ENCODE results near the gene DLEC1. TPM values are rescaled to one million over a fixed set of nuclear protein-coding genes. Genes with fewer than 3 reads are reported as not detected.
A peak's percentile ranks its signal among the peaks of the same experiment; 100 is the strongest.
"Not testable (repeated sequence)": the region's sequence is repeated elsewhere in the genome, so short reads cannot be mapped to it uniquely, and the experiment has no call there.

DLEC1 gene
- total RNA-seq, 2 experiments from 2014 or later = 0.26 to 0.60 TPM

GRCh38 chr3:38077073-38077472 lies 38.1 kb downstream of the DLEC1 start:
- H3K4me3 Mint-ChIP-seq; H3K9me3 Mint-ChIP-seq (ENCODE audit: insufficient read depth); POLR2A ChIA-PET; H3K4me1 Mint-ChIP-seq (ENCODE audit: low read depth); DNase-seq; CTCF ChIA-PET; H3K36me3 Mint-ChIP-seq (ENCODE audit: low read depth); H3K27ac Mint-ChIP-seq; H3K27me3 Mint-ChIP-seq (ENCODE audit: low read depth); ATAC-seq: not testable (repeated sequence)

GRCh38 chr3:38082296-38082695 lies 43.3 kb downstream of the DLEC1 start:
- H3K4me1 Mint-ChIP-seq (ENCODE audit: low read depth); POLR2A ChIA-PET; ATAC-seq; H3K9me3 Mint-ChIP-seq (ENCODE audit: insufficient read depth); CTCF ChIA-PET; H3K27me3 Mint-ChIP-seq (ENCODE audit: low read depth); DNase-seq; H3K36me3 Mint-ChIP-seq (ENCODE audit: low read depth); H3K4me3 Mint-ChIP-seq; H3K27ac Mint-ChIP-seq: not testable (repeated sequence)

- H3K4me3 Mint-ChIP-seq, CTCF ChIA-PET, POLR2A ChIA-PET: not testable (repeated sequence)
These were observed 44.2 kb downstream of the DLEC1 start for GRCh38 chr3:38083254-38083653.

GRCh38 chr3:38083871-38084333 lies 44.9 kb downstream of the DLEC1 start:
- peak; percentile 4 for ATAC-seq
- CTCF ChIA-PET = interaction anchor here (1.3 kb wide), 1 partner anchor 37 kb away, joined by 3 read pairs; no protein-coding TSS in a partner anchor
- peak; percentile 30 for DNase-seq
- H3K27me3 Mint-ChIP-seq (ENCODE audit: low read depth) = no peaks in the 10 kb centered on the region
- peaks cover 2% of the 10 kb centered on the region for H3K4me1 Mint-ChIP-seq (ENCODE audit: low read depth)
- no peak overlapping the region for H3K4me3 Mint-ChIP-seq
- H3K36me3 Mint-ChIP-seq (ENCODE audit: low read depth) = peaks cover 4% of the 10 kb centered on the region
- no peaks in the 10 kb centered on the region for H3K9me3 Mint-ChIP-seq (ENCODE audit: insufficient read depth)
- POLR2A ChIA-PET = no interaction called here
- H3K27ac Mint-ChIP-seq = peak overlapping the region; percentile 27

More at GRCh38 chr3:38083254-38083653, 44.2 kb downstream of the DLEC1 start:
- H3K27me3 Mint-ChIP-seq (ENCODE audit: low read depth); H3K4me1 Mint-ChIP-seq (ENCODE audit: low read depth); ATAC-seq; H3K27ac Mint-ChIP-seq; H3K36me3 Mint-ChIP-seq (ENCODE audit: low read depth); DNase-seq; H3K9me3 Mint-ChIP-seq (ENCODE audit: insufficient read depth): not testable (repeated sequence)

- ChIA-PET POLR2A (no interaction called here), CTCF (interaction anchor here (1.3 kb wide), 1 partner anchor 36 kb away, joined by 3 read pairs; no protein-coding TSS in a partner anchor)
These were observed 45.6 kb downstream of the DLEC1 start for GRCh38 chr3:38084334-38085310.

GRCh38 chr3:38085311-38085942 lies 46.4 kb downstream of the DLEC1 start:
- ATAC-seq = peak; percentile 28
- H3K4me3 Mint-ChIP-seq = no peak overlapping the region
- peaks cover 3% of the 10 kb centered on the region for H3K4me1 Mint-ChIP-seq (ENCODE audit: low read depth)
- ChIA-PET CTCF (interaction anchor here (1.1 to 1.3 kb wide), 2 partner anchors 35 to 56 kb away, joined by 3 read pairs; partner anchors contain the start of gene PLCD1), POLR2A (no interaction called here)
- no peak for DNase-seq
- no peaks in the 10 kb centered on the region for H3K9me3 Mint-ChIP-seq (ENCODE audit: insufficient read depth)
- peak overlapping the region; percentile 53 for H3K27ac Mint-ChIP-seq
- peaks cover 4% of the 10 kb centered on the region for H3K36me3 Mint-ChIP-seq (ENCODE audit: low read depth)
- no peaks in the 10 kb centered on the region for H3K27me3 Mint-ChIP-seq (ENCODE audit: low read depth)

More at GRCh38 chr3:38084334-38085310, 45.6 kb downstream of the DLEC1 start:
- Mint-ChIP-seq H3K27me3 (ENCODE audit: low read depth) (no peaks in the 10 kb centered on the region), H3K27ac (peak overlapping the region; percentile 53), H3K4me1 (ENCODE audit: low read depth) (peaks cover 3% of the 10 kb centered on the region), H3K4me3 (no peak overlapping the region), H3K9me3 (ENCODE audit: insufficient read depth) (no peaks in the 10 kb centered on the region), H3K36me3 (ENCODE audit: low read depth) (peaks cover 4% of the 10 kb centered on the region)
- DNase-seq = peak; percentile 58
- ATAC-seq = peak; percentile 70

DNA sequence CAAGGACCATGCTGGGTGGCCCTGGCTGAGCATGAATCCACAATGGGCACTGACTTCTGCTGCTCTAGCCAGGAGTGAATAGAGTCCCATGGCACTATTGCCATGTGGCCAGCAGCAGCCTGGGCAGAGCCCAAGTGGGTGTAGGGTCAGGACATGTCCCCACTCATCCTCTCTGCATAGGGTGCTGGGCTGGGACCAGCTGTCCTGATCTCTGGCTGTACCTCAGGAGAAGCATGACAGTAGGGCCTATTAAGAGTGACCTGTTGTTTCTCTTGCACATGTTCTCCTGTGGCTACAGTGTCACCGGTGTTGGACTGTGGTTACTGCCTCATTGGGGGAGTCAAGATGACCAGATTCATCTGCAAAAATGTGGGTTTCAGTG lies 46.9 kb downstream of the DLEC1 start:
- DNase-seq (no peak), ATAC-seq (peak; percentile 11)
- peaks cover 3% of the 10 kb centered on the region for H3K4me1 Mint-ChIP-seq (ENCODE audit: low read depth)
- ChIA-PET POLR2A (no interaction called here), CTCF (interaction anchor here (1.1 kb wide), 1 partner anchor 56 kb away, joined by 3 read pairs; the partner anchor contains the start of gene PLCD1)
- no peaks in the 10 kb centered on the region for H3K9me3 Mint-ChIP-seq (ENCODE audit: insufficient read depth)
- no peak overlapping the region for H3K27ac Mint-ChIP-seq
- no peaks in the 10 kb centered on the region for H3K27me3 Mint-ChIP-seq (ENCODE audit: low read depth)
- no peak overlapping the region for H3K4me3 Mint-ChIP-seq
- H3K36me3 Mint-ChIP-seq (ENCODE audit: low read depth) = peaks cover 4% of the 10 kb centered on the region

GRCh38 chr3:38086496-38086895 lies 47.5 kb downstream of the DLEC1 start:
- peaks cover 3% of the 10 kb centered on the region for H3K27me3 Mint-ChIP-seq (ENCODE audit: low read depth)
- H3K36me3 Mint-ChIP-seq (ENCODE audit: low read depth) = peaks cover 4% of the 10 kb centered on the region
- no peak overlapping the region for H3K27ac Mint-ChIP-seq
- DNase-seq = no peak
- H3K4me3 Mint-ChIP-seq = no peak overlapping the region
- ChIA-PET CTCF (interaction anchor here (1.1 kb wide), 1 partner anchor 57 kb away, joined by 3 read pairs; the partner anchor contains the start of gene PLCD1), POLR2A (no interaction called here)
- no peak for ATAC-seq
- peaks cover 3% of the 10 kb centered on the region for H3K4me1 Mint-ChIP-seq (ENCODE audit: low read depth)
- H3K9me3 Mint-ChIP-seq (ENCODE audit: insufficient read depth) = no peaks in the 10 kb centered on the region

DNA sequence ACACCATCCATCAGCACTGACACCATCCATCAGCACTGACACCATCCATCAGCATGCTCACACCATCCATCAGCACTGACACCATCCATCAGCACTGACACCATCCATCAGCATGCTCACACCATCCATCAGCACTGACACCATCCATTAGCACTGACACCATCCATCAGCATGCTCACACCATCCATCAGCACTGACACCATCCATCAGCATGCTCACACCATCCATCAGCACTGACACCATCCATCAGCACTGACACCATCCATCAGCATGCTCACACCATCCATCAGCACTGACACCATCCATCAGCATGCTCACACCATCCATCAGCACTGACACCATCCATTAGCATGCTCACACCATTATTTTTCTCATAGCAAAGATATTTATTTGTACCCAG lies 48.3 kb downstream of the DLEC1 start:
- CTCF ChIA-PET; H3K27me3 Mint-ChIP-seq (ENCODE audit: low read depth): not testable (repeated sequence)

DNA sequence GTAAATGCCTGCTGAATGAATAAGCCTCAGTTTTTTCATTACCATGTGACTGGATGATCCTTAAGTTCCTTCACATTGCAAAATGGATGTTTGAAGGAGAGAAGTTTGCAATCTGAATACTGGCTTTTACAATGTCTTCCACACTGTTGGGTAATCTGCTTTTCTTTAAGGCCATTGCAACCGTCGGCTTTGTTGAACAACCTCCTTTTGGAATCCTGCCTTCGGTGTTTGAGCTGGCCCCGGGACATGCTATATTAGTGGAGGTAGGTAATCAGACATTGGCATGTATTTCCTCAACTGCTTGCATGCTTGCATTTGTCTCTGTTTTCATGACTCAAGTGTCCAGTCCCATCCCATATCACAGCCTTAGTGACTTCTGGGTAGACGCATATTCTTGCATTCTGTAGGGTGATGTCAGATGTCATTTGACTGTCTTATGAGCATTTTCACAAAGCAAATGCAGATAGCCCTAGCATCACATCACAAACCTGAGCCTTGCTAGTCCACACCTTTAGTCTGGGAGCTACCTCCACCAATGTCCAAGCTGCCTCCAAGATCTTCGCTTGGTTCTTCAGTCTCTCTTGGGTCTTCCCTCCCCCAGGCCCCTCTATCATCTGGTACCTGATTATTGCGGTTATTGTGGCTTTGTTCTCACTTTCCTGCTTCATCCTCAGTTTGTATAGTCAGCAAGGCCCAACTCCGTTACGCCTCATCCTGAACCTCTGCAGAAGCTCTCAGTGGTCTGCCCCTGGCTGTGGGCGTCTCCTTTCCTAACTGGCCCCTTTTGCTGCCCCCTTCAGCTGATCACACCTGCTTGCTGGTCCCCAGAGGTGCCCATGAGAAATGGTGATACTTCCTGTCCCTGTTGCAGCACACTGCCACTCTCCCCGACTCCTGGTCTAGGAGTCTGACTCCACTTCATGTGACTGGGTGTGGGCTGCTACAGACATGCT lies 49.4 kb downstream of the DLEC1 start:
- ATAC-seq (no peak), DNase-seq (no peak)
- Mint-ChIP-seq H3K27me3 (ENCODE audit: low read depth) (peaks cover 5% of the 10 kb centered on the region), H3K36me3 (ENCODE audit: low read depth) (peaks cover 4% of the 10 kb centered on the region), H3K4me1 (ENCODE audit: low read depth) (peaks cover 3% of the 10 kb centered on the region), H3K4me3 (no peak overlapping the region), H3K27ac (no peak overlapping the region), H3K9me3 (ENCODE audit: insufficient read depth) (no peaks in the 10 kb centered on the region)
- ChIA-PET POLR2A (interaction anchor here (0.6 kb wide), 1 partner anchor 20 kb away, joined by 3 read pairs; no protein-coding TSS in a partner anchor), CTCF (no interaction called here)

More for the DNA sequence above, 48.3 kb downstream of the DLEC1 start:
- H3K36me3 Mint-ChIP-seq (ENCODE audit: low read depth); H3K4me3 Mint-ChIP-seq; H3K27ac Mint-ChIP-seq; H3K9me3 Mint-ChIP-seq (ENCODE audit: insufficient read depth); DNase-seq; POLR2A ChIA-PET; ATAC-seq; H3K4me1 Mint-ChIP-seq (ENCODE audit: low read depth): not testable (repeated sequence)

- POLR2A ChIA-PET = no interaction called here
- CTCF ChIA-PET = no interaction called here
- no peak for ATAC-seq
These were observed 50.2 kb downstream of the DLEC1 start for GRCh38 chr3:38089163-38089562.

More at GRCh38 chr3:38089163-38089562, 50.2 kb downstream of the DLEC1 start:
- H3K36me3 Mint-ChIP-seq (ENCODE audit: low read depth) = peaks cover 2% of the 10 kb centered on the region
- no peaks in the 10 kb centered on the region for H3K9me3 Mint-ChIP-seq (ENCODE audit: insufficient read depth)
- H3K4me3 Mint-ChIP-seq = no peak overlapping the region
- peaks cover 5% of the 10 kb centered on the region for H3K27me3 Mint-ChIP-seq (ENCODE audit: low read depth)
- H3K27ac Mint-ChIP-seq = no peak overlapping the region
- no peak for DNase-seq
- peaks cover 3% of the 10 kb centered on the region for H3K4me1 Mint-ChIP-seq (ENCODE audit: low read depth)

All from activated CD8-positive, alpha-beta T cell treated with anti-CD3 and anti-CD28 coated beads, Interleukin-2, amount 10 ng/mL, durations not matched to agents 7 days and 5 days (primary cell).